GM12873 (cell line): ENCODE results near the gene PPM1H.

Experiments
- TF ChIP-seq, protein P1 (sequence below): IDR thresholded peaks from 2 replicates; pipeline ENCODE4 v1.5.1; 2012; ENCODE audit warnings: low read depth, mild to moderate bottlenecking, moderate library complexity, low read length, control low read depth; ENCODE audit not compliant: insufficient read depth; ENCODE audit errors: missing control alignments

Gene PPM1H

DNA sequence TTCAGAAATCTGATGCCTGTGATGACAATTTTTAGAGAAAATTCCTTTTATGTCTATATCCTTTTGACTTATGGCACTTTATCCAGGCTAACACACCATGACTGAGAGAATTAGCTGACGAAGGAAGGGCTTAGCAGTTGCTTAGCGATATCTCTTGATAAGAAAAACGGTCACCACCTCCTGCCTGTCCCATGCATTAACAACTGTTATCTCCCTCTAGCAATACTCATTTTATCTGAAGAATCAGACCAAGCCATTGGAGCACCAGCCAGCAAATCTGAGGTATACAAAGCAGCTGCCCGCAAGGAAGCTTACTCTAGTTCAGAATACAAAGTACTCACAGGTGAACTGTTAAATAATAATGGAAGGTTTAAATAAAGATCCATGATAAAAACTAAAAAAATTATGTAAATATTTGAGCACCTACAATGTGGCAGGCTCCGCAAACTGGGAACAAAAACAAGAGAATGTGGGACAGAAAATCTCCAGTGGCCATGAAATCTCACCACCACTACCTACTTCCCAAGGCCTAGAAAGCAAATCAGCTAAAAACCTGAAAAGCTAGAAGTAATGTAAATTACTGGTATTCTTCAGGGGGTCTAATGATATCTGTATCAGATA, 24.3 kb downstream of the PPM1H start:
- TF ChIP-seq, protein P1, sequence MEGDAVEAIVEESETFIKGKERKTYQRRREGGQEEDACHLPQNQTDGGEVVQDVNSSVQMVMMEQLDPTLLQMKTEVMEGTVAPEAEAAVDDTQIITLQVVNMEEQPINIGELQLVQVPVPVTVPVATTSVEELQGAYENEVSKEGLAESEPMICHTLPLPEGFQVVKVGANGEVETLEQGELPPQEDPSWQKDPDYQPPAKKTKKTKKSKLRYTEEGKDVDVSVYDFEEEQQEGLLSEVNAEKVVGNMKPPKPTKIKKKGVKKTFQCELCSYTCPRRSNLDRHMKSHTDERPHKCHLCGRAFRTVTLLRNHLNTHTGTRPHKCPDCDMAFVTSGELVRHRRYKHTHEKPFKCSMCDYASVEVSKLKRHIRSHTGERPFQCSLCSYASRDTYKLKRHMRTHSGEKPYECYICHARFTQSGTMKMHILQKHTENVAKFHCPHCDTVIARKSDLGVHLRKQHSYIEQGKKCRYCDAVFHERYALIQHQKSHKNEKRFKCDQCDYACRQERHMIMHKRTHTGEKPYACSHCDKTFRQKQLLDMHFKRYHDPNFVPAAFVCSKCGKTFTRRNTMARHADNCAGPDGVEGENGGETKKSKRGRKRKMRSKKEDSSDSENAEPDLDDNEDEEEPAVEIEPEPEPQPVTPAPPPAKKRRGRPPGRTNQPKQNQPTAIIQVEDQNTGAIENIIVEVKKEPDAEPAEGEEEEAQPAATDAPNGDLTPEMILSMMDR, result no peak

GRCh38 chr12:62909340-62909739, 25.6 kb downstream of the PPM1H start:
- TF ChIP-seq, protein P1, result no peak

DNA sequence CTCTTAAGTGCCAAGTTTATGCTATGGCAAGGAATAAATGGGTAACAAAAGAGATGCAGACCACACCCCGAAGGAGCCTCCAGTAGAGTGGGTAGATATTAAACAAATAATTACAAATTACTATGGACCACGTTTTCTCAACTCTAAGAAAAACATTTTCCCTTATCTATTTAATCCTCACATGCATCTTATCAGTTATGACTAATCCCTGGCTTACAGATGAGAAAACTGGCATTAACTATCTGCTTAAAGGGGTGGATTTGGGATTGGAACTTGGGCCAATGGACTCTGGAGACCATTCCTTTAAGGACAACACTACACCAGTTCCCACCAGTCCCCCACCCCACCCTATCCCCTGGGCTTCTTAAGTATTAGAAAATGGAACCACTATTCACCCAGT, 26.3 kb downstream of the PPM1H start:
- TF ChIP-seq, protein P1, result no peak

GRCh38 chr12:62907561-62907960, 27.4 kb downstream of the PPM1H start:
- TF ChIP-seq, protein P1, result no peak

DNA sequence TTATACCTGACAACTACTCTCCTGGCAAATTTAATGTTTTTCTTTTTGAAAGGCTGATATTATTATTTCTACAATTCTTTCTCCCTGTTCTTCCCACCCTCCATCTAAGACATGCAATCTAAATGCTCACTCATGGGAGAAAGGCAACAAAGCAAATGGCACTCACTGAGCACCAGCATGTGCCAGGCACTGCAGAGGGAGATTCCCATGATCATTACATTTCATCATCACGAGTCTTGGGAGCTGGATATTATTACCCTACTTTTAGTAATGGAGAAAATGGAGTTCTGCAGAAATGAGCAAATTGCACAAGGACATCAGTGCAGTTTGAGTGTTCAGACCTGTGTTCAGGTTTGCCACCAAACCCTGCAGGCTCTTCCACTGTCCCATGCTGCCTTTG, 27.9 kb downstream of the PPM1H start:
- TF ChIP-seq, protein P1, result no peak

- TF ChIP-seq, protein P1, result no peak
Measured at GRCh38 chr12:62903151-62903550, 31.8 kb downstream of the PPM1H start.

GRCh38 chr12:62900686-62901272, 34.2 kb downstream of the PPM1H start:
- TF ChIP-seq, protein P1, result no peak
